Thoracic aorta (tissue), 2 donors: ENCODE results near the gene HCN3. TPM values are rescaled to one million over a fixed set of nuclear protein-coding genes. Genes with fewer than 3 reads are reported as not detected.
"Not testable (repeated sequence)": the region's sequence is repeated elsewhere in the genome, so short reads cannot be mapped to it uniquely, and the experiment has no call there.

Experiments
- ATAC-seq: fragments of 150-250 bp; one replicate; pipeline ENCODE4 v1.8.0; 2017; ENCODE audit warnings: low read depth; ENCODE audit not compliant: insufficient number of reproducible peaks, low FRiP score
- DNase-seq: peaks from one replicate; pipeline ENCODE4 v3.0.0-alpha.2; 2020; ENCODE audit warnings: low spot score
- H3K27ac ChIP-seq, 2 donors: fragments of 200-600 bp; sonication (generic); 1 replicate in 1 of 2; 2 replicates in 1 of 2; pipeline ENCODE4 v1.5.1; 2016; ENCODE audit warnings: mild to moderate bottlenecking in 2 of 2, moderate library complexity in 2 of 2
- H3K27me3 ChIP-seq: fragments of 200-600 bp; sonication (generic); replicated peaks from 2 replicates; pipeline ENCODE4 v1.6.0; 2016; ENCODE audit warnings: mild to moderate bottlenecking; ENCODE audit not compliant: insufficient read depth
- H3K36me3 ChIP-seq: fragments of 200-600 bp; sonication (generic); one replicate; pipeline ENCODE4 v1.5.1; 2016
- H3K4me1 ChIP-seq, 2 donors: fragments of 200-600 bp; sonication (generic); 1 replicate in 1 of 2; 2 replicates in 1 of 2; pipeline versions ENCODE4 v1.5.1 to v1.6.0; 2016; ENCODE audit warnings: low read depth in 2 of 2, mild to moderate bottlenecking in 1 of 2; ENCODE audit not compliant: control insufficient read depth in 1 of 2
- H3K4me3 ChIP-seq: fragments of 200-600 bp; sonication (generic); 2 replicates; pipeline ENCODE4 v1.5.1; 2016; ENCODE audit warnings: mild to moderate bottlenecking
- H3K9me3 ChIP-seq: fragments of 200-600 bp; sonication (generic); 2 replicates; pipeline ENCODE4 v1.5.1; 2016
- CTCF ChIP-seq: fragments of 200-600 bp; sonication (generic); IDR thresholded peaks from one replicate; pipeline ENCODE4 v1.5.1; 2019; ENCODE audit warnings: antibody characterized with exemption
- total RNA-seq, 2 donors: library from RNA; depleted of rRNA; stranded (reverse); fragments of >200 nt; gene quantifications; one replicate each; pipeline versions ENCODE4 v1.1.0 to v1.2.3, GENCODE V29; 2016

HCN3 gene
- total RNA-seq: 1 to 10 TPM in 1 of 2 donors, under 1 TPM in 1; 0.92 to 1.9 TPM

- Histone ChIP-seq H3K9me3 (no peaks in the 10 kb centered on the region), H3K36me3 (no peaks in the 10 kb centered on the region), H3K27me3 (no peaks in the 10 kb centered on the region), H3K4me1 (peaks cover 13 to 24% of the 10 kb centered on the region in 2 donors), H3K4me3 (peak within 1 kb of the TSS; percentile 89), H3K27ac (peak within 1 kb of the TSS; percentile 48 to 52)
- ATAC-seq (peak; percentile 95), DNase-seq (peak; percentile 89)
- TF ChIP-seq CTCF: peak; percentile 56
Measured at GRCh38 chr1:155277070-155277901, at the start of gene HCN3. Gene HCN3 (plus strand): TSS chr1:155277463. CDS start chr1:155277591, 128 bp downstream.

- ATAC-seq: no peak
- peaks cover 40 to 53% of the 10 kb centered on the region in 2 donors for H3K4me1 ChIP-seq
- no peaks in the 10 kb centered on the region for H3K9me3 ChIP-seq
- no peak for DNase-seq
- no peak for TF ChIP-seq CTCF
- peak overlapping the region; percentile 71 to 77 for H3K27ac ChIP-seq
- no peaks in the 10 kb centered on the region for H3K27me3 ChIP-seq
- H3K36me3 ChIP-seq: no peaks in the 10 kb centered on the region
- peak overlapping the region; percentile 74 for H3K4me3 ChIP-seq
Measured at GRCh38 chr1:155228096-155228427, 49.2 kb upstream of the HCN3 start.

GRCh38 chr1:155231302-155231701 lies 46.0 kb upstream of the HCN3 start:
- ATAC-seq, H3K36me3 ChIP-seq, DNase-seq, H3K4me3 ChIP-seq, H3K9me3 ChIP-seq, H3K27me3 ChIP-seq: not testable (repeated sequence)
- Histone ChIP-seq H3K4me1 (peaks cover 19 to 28% of the 10 kb centered on the region in 2 donors), H3K27ac (peak overlapping the region; percentile 68 to 83)

GRCh38 chr1:155232001-155232978 lies 45.0 kb upstream of the HCN3 start:
- not testable (repeated sequence) for H3K9me3 ChIP-seq, DNase-seq

GRCh38 chr1:155233502-155233901 lies 43.8 kb upstream of the HCN3 start:
- H3K36me3 ChIP-seq, H3K9me3 ChIP-seq, H3K27me3 ChIP-seq, H3K4me3 ChIP-seq, DNase-seq, H3K27ac ChIP-seq, ATAC-seq: not testable (repeated sequence)
- H3K4me1 ChIP-seq: peaks cover 14 to 18% of the 10 kb centered on the region in 2 donors

More at GRCh38 chr1:155232001-155232978, 45.0 kb upstream of the HCN3 start:
- not testable (repeated sequence) for H3K27me3 ChIP-seq, H3K36me3 ChIP-seq, ATAC-seq, H3K4me3 ChIP-seq
- Histone ChIP-seq H3K4me1 (peaks cover 18 to 25% of the 10 kb centered on the region in 2 donors), H3K27ac (peak overlapping the region; percentile 68 to 83)

GRCh38 chr1:155235375-155235774 lies 41.9 kb upstream of the HCN3 start:
- H3K4me3 ChIP-seq, H3K27me3 ChIP-seq, H3K36me3 ChIP-seq, H3K9me3 ChIP-seq, DNase-seq, ATAC-seq, H3K27ac ChIP-seq: not testable (repeated sequence)
- peaks cover 14 to 27% of the 10 kb centered on the region in 2 donors for H3K4me1 ChIP-seq
